ENCODE results near the gene QTRT2. TPM values are rescaled to one million over a fixed set of nuclear protein-coding genes. Genes with fewer than 3 reads are reported as not detected.

QTRT2 gene
- total RNA-seq, 1 donor from 2014 or later = 12.5 TPM

GRCh38 chr3:114132500-114132899 is 76.0 kb downstream of the QTRT2 start:
- no peak for DNase-seq (ENCODE audit: low spot score)
- Mint-ChIP-seq H3K4me1 (ENCODE audit: low read depth) (no peaks in the 10 kb centered on the region), H3K27ac (ENCODE audit: unreplicated experiment) (no peak overlapping the region), H3K36me3 (ENCODE audit: low read depth) (no peaks in the 10 kb centered on the region), H3K4me3 (ENCODE audit: unreplicated experiment) (no peak overlapping the region), H3K27me3 (ENCODE audit: low read depth) (peaks cover 11% of the 10 kb centered on the region), H3K9me3 (ENCODE audit: low read depth) (peaks cover 2% of the 10 kb centered on the region)
- TF ChIP-seq, protein P1, sequence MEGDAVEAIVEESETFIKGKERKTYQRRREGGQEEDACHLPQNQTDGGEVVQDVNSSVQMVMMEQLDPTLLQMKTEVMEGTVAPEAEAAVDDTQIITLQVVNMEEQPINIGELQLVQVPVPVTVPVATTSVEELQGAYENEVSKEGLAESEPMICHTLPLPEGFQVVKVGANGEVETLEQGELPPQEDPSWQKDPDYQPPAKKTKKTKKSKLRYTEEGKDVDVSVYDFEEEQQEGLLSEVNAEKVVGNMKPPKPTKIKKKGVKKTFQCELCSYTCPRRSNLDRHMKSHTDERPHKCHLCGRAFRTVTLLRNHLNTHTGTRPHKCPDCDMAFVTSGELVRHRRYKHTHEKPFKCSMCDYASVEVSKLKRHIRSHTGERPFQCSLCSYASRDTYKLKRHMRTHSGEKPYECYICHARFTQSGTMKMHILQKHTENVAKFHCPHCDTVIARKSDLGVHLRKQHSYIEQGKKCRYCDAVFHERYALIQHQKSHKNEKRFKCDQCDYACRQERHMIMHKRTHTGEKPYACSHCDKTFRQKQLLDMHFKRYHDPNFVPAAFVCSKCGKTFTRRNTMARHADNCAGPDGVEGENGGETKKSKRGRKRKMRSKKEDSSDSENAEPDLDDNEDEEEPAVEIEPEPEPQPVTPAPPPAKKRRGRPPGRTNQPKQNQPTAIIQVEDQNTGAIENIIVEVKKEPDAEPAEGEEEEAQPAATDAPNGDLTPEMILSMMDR (IDR thresholded peaks at IDR 0.05) = no peak

GRCh38 chr3:114133947-114134346 is 77.4 kb downstream of the QTRT2 start:
- no peaks in the 10 kb centered on the region for H3K4me1 Mint-ChIP-seq (ENCODE audit: low read depth)
- no peaks in the 10 kb centered on the region for H3K36me3 Mint-ChIP-seq (ENCODE audit: low read depth)
- no peak for DNase-seq (ENCODE audit: low spot score)
- H3K9me3 Mint-ChIP-seq (ENCODE audit: low read depth) = peaks cover 2% of the 10 kb centered on the region
- TF ChIP-seq, protein P1 (IDR thresholded peaks at IDR 0.05) = no peak
- H3K27me3 Mint-ChIP-seq (ENCODE audit: low read depth) = peaks cover 14% of the 10 kb centered on the region
- no peak overlapping the region for H3K4me3 Mint-ChIP-seq (ENCODE audit: unreplicated experiment)
- H3K27ac Mint-ChIP-seq (ENCODE audit: unreplicated experiment) = no peak overlapping the region

Other genes with a start within 250 kb of the QTRT2 start
- 1.2 to 2.3 TPM (median 1.6 TPM) in 3 replicates for gene GRAMD1C, start 217.9 kb upstream of the QTRT2 start, total RNA-seq
- 0.31 to 0.95 TPM (median 0.37 TPM) in 3 replicates for gene ZDHHC23, start 108.7 kb upstream of the QTRT2 start, total RNA-seq
- gene CCDC191, start 211 bp upstream of the QTRT2 start, total RNA-seq = 2.9 to 3.4 TPM (median 3.2 TPM) in 3 replicates
- gene DRD3, start 122.3 kb downstream of the QTRT2 start, total RNA-seq = not detected in 3 replicates
- gene ZNF80, start 180.8 kb downstream of the QTRT2 start, total RNA-seq = not detected in 3 replicates
- gene TIGIT, start 237.3 kb downstream of the QTRT2 start, total RNA-seq = not detected in 3 replicates

Data from chondrocyte (in vitro differentiated cells).